GM18511 (cell line): ENCODE results near the gene THOP1.
"Not testable (repeated sequence)": the region's sequence is repeated elsewhere in the genome, so short reads cannot be mapped to it uniquely, and the experiment has no call there.

Source experiments
- ATAC-seq: cut with Tn5 transposase; IDR thresholded peaks from one replicate; pipeline ENCODE4 v1.9.1; 2021; ENCODE audit warnings: mild to moderate bottlenecking, moderate library complexity; ENCODE audit not compliant: unreplicated experiment

Gene THOP1

DNA sequence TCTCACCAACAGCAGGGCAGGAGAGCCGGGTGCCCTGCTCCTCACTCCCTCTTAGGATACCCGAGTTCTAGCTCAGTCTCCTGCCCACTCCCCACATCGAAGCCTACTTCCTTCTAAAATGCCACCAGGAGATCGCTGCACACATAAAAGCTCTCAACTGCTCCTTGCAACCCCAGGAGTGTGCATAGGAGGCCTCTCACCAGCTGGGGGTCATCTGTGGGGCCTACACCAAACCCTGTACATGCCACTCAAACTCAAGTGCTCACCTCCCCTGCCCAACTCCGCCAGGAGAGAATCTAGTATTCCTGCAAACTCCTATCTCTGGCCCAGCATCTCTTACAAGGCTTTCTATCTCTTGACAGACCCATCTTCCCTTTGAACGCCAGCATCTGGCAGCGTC, 5.0 kb upstream of the THOP1 start:
- no peak for ATAC-seq

DNA sequence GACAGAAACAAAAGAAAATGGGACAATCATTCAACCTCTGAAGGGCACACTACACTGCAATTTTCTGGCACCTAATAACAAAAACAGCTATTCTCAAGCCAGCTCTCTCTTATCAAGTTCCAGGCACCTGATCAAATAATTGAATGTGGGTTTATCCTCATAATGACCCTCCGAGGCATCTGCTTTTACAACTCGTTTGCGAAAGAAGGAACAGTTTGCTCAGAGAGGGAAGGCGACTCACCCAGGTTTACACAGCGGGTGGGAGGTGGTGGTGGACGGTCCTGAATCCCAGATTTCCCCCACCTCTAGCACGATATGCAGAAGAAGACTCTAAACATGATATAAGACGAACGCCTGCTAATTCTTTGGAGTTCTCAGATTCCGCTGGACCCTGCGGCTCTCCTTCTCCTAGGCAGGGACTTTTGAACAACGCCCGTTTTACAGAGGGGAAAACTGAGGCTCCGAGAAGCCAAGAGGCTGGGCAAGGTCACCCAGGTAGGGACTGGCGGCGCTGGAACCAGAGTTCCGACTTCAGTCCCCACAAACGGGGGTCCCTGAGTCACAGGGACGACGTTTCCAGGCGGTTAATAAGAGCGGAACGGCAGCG, 2.9 kb upstream of the THOP1 start:
- no peak for ATAC-seq

DNA sequence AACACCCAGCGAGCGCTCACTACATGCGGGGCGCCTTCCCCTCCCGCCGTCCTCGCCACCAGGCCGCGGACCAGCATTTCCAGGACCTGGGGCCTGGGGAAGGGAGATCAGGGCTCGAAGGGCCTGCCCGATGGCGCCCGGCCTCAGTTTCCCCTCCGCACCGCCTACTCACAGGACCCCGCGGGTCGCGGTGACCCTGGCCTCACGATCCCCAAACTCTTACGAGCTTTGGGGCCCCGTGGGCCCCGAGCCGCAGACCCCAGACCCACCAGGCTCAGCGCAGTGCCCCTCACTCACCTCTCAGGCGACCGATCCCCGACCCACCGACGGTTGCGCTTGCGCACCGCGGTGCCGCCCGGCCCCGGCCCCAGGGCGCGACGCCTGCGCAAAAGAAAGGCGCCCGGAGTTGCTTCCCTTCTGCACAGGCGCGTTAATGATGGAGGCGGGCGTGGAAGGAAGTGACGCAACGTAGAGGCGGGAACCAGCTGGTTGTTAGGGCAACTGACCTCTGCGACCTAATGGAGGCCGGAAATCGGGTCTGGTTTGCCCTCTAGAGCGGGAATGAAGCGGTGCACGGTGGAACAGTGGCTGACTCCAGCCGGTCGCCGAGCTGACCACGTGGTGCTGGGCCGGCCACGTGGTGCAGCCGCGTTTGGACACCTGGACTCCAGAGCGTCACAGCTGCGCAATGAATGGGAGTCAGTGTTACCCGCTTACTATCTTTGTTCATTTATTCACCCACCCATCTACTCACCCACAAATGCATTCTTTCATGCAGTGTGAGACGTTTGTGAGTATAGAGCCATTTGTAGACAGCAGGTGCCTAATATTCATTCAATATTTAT, 2.1 kb upstream of the THOP1 start, which contains the start of gene SGTA:
Gene SGTA (minus strand): TSS at position 338 of the 845 bp plus-strand sequence. CDS start 14,205 bp downstream, outside the sequence.
- peak; percentile 82 for ATAC-seq

DNA sequence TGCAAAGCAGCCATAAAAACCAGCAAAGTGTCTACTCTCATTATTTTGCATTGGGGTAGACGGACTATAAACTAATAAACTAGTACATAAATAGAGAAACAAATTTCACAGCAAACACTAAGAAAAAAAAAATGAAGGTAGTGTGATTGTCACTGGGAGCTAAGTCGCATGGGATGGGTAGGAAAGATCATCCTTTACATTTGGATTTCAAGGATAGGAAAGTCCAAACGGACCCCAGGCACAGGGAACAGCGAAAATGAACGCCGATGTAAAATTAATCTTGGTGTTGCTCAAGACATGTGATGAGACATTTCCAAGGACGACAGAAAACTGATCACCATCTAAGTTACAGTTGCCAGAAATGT, 1.5 kb upstream of the THOP1 start:
- ATAC-seq: no peak

DNA sequence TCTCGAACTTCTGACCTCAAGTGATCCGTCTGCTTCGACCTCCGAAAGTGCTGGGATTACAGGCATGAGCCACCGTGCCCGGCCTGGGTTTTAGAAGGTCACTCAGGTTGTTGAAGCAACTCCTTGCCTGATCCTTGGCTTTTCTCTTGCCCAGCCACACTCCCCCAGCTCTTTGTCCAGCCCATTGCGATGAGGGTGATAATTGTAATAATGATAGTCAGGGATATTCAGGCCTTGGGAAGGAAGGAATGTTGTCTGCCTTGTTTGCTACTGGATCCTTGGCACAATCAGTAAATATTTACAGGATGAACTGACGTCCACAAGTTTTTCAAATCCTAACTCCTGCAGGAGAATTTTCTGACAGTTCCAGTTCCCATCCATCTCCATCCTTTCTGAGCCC, 1.8 kb downstream of the THOP1 start:
- no peak for ATAC-seq

DNA sequence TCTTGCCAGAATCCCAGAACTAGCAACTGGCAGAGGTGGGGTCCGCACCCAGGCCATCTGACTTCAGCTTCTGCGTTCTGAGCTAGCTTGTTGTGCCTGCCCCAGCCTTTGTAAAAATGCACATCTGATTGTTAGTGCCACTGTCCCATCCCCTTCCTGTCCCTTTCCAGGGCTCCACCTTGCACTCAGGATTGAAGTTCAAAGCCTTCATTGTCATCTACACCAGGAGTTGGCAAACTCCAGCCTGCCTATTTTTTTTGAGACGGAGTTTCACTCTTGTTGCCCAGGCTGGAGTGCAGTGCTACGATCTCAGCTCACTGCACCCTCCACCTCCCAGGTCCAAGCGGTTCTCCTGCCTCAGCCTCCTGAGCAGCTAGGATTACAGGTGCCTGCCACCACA, 2.9 kb downstream of the THOP1 start:
- ATAC-seq: no peak

DNA sequence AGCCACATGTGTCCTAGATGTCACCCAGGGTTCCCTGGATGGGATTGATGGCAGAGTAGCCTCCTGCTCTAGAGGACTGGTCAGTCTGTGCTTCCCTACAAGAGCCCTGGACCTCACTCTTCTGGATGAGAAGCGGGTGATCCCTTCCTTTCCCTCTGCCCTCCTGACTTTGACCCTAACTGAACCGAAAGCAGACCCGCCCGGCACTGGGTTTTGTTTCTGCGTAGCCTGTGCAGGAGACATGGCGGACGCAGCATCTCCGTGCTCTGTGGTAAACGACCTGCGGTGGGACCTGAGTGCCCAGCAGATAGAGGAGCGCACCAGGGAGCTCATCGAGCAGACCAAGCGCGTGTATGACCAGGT, 4.9 kb downstream of the THOP1 start:
- no peak for ATAC-seq

DNA sequence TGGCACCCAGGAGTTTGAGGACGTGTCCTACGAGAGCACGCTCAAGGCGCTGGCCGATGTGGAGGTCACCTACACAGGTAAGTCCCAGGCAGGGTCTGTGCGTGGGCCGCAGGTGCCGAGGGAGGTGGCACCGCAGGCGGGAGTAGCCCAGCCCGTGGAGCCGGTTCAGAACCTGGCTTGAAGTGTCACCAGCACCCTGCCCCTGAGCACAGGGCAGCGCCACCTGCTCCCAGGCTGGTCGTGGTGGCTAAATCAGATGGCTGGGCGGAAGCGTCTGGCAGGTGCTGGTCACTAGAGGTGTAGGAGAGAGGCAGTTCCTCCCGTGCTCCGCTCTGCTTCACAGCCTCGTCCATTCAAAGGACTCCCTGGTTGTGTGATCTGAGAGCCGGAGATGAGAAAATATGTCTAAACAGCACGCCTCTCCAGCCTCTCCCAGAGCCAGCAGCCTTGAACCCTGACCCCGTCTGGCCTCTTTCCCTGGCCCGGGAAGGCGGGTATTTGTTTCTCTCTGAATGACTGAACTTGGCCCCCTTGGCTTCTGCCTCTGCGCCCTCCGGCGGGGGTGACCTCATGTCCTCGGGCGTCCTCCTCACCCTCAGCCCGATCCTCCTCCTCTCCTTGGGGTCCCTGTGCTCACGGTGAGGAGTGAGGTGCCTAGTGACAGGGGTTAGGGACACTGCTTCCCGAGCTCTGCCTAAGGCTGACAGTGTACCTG, 5.4 kb downstream of the THOP1 start:
- no peak for ATAC-seq

DNA sequence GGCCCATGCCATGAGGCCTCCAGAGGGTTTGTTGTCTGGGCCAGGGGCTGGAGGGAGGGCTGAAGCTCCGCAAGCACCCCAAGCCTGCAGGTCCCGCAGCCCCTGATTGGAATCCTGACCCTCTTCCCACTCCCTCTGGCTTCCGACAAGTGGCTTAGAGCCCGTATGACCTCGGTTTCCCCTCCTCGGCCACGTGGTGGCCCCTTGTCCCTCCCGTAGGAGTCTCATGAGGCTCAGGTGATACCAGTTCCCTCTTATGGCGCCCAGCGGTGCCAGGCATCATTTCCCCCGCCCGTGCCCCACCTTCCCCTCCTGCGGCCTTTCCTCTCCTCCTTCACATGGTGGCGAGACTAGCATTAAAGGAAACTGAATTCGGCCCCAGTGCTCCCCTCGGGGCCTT, 6.1 kb downstream of the THOP1 start:
- ATAC-seq: no peak

DNA sequence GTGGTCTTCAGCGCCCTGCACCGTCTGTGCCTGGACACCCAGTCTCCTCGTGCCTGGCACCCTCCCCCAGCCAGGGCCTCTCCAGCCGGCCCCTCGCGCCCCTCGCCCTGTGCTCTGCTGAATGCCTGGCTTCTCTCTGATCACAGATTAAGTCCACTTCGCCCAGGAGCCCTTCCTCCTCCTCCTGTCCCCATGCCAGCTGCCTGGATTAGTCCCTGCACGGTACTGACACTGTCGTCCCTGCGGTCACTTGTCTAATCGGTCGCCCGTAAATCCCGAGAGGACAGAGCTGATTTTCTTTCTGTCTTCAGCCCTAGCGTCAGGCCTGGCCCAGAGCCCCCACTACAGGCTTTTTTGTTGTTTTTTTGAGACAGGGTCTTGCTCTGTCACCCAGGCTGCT, 6.6 kb downstream of the THOP1 start:
- ATAC-seq: no peak

DNA sequence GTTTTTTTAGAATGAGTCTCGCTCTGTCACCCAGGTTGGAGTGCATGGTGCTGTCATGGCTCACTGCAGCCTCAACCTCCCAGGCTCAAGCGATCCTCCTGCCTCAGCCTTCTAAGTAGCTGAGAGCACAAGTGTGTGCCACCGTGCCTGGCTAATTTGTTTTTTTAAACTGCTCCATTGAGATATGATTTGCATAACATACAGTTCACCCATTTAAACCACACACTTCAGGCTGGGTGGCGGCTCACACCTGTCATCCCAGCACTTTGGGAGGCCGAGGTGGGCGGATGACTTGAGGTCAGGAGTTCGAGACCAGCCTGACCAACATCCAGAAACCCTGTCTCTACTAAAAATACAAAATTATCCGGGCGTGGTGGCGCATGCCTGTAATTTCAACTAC, 7.4 kb downstream of the THOP1 start:
- ATAC-seq: not testable (repeated sequence)

DNA sequence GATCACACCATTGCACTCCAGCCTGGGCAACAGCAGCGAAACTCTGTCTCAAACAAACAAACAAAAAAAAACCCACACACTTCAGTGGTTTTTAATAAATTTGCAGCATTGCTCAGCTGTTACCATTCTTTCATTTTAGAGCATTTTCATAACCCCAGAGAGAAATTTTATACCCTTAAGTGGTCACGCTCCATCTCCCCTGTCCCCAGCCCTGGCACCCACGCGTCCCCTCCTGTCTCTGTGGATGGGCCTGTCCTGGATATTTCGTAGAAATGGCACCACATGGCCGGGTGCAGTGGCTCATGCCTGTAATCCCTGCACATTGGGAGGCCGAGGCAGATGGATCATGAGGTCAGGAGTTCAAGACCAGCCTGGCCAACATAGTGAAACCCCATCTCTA, 7.8 kb downstream of the THOP1 start:
- ATAC-seq: no peak

DNA sequence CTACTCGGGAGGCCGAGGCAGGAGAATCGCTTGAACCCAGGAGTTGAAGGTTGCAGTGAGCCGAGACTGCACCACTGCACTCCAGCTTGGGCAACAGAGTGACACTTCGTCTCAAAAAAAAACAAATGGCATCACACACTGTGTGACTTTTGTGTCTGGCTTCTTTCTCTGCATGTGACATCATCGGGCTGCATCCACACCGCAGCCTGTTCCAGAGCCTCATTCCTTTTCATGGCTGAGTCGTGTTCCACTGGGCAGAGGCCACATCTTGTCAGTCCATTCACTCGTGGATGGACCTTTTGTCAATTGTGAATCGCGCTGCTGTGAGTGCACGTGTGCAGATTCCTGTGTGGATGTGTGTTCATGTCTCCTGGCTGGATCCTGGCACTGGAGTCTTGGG, 8.3 kb downstream of the THOP1 start:
- no peak for ATAC-seq

DNA sequence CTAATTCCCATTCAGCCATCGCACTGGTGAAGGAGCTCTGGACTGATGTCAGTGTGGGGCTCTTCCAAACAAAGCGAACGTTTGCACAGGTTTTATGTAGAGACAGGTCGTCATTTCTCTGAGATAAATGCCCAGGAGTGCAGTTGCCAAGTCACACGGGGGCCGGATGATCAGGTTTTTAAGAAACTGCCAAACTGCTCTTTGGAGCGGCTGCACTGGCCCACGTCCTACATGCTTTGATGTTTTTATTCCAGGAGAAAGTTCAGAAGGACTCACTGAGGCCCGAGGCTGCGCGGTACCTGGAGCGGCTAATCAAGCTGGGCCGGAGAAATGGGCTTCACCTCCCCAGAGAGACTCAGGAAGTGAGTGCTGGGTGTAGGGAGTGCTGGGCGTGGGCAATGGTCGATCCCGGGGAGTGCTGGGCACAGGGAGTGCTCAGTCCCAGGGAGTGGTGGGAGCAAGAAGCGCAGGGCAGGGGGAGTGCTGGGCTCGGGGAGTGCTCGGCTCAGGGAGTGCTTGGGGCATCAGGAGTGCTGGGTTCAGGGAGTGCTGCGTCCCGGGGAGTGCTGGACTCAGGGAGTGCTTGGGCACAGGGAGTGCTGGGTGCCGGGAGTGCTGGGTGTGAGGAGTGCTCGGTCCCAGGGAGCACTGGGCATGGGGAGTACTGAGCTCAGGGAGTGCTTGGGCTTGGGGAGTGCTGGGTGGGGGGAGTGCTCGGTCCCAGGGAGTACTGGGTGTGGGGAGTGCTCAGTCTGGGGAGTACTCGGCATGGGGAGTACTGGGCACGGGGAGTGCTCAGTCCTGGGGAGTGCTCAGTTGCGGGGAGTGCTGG, 10.7 kb downstream of the THOP1 start:
- no peak for ATAC-seq

DNA sequence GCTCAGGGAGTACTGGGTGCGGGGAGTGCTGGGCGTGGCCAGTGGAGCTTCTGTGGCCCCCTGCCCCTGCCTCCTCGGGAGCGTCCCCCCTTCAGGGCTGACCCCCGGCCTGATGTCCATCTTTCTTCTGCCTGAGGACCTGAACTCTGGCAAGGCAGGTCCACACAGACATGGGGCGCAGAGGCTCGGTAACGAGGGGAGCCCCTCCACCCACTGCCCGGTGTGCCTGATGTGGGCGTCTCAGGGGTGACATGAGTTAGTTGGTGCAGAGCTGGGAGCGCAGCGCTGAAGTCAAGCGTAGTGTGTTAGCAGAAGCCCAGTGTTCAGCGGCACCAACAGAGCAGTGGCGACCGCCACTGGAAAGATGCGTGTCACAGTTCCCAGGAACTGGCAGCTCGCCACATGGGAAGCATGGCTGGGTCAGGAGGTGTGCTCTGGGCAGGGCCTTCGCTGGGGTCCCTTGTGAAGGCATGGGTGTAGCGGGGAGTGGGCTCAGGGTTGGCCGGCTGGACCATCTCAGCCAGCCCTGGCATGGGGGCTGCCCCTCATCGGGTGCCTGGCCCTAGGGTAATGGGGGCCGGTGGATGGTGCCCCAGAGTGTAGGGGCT, 11.5 kb downstream of the THOP1 start:
- no peak for ATAC-seq

DNA sequence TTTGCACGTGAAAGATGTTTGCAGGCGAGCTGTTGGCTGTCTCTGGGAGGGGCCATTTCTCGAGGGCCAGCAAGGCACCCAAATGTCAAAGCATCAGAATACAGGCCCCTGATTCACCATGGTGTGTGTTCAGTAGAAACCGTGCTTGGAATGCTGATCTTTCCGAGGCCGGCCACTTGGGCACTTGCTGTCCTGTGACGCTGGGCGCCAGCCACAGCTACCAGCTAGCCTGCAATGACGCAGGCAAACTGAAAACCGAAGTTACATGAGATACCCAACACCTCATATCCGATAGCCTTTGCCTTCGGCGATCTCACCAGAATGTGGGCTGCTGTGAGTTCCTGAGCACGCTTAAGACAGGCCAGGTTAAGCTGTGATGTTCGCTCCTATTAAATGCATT, 12.0 kb downstream of the THOP1 start:
- no peak for ATAC-seq

DNA sequence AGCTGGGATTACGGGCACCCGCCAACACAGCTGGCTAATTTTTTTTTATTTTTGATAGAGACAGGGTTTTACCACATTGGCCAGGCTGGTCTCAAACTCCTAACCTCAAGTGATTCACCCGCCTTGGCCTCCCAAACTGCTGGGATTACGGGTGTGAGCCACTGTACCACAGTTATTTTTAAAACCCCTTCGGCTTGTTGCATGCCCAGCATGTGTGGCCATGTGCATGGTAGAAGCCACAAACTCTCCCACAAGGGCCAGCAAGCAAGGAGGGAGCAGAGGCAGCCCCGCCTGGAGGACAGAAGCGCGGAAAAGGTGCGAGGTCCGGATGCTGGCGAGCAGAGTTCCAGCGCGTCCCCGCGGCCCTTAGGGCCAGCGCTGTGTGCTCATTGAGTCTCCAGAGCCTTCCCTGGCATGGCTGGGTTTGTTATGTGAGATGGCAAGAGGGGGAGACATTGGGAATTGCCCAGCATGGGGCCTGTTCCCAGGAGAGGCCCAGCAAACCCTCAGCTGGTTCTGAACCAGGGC, 12.9 kb downstream of the THOP1 start:
- no peak for ATAC-seq

DNA sequence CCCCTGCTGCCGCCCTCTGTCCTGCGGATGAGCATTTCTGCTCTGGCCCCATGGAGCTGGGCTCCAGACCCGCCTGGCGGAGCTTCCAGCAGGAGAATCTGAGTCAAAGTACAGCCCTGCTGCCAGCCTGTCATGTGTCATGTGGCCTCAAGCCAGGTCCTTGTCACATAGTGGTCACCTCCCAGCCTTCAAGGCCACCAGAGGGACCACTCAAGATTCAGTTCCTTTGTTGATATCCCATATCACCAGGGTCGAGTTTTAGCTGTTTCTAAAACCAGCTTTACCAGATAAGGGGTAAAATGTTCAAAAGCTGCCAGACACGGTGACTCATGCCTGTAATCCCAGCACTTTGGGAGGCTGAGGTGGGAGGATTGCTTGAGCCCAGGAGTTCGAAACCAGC, 13.4 kb downstream of the THOP1 start:
- no peak for ATAC-seq

DNA sequence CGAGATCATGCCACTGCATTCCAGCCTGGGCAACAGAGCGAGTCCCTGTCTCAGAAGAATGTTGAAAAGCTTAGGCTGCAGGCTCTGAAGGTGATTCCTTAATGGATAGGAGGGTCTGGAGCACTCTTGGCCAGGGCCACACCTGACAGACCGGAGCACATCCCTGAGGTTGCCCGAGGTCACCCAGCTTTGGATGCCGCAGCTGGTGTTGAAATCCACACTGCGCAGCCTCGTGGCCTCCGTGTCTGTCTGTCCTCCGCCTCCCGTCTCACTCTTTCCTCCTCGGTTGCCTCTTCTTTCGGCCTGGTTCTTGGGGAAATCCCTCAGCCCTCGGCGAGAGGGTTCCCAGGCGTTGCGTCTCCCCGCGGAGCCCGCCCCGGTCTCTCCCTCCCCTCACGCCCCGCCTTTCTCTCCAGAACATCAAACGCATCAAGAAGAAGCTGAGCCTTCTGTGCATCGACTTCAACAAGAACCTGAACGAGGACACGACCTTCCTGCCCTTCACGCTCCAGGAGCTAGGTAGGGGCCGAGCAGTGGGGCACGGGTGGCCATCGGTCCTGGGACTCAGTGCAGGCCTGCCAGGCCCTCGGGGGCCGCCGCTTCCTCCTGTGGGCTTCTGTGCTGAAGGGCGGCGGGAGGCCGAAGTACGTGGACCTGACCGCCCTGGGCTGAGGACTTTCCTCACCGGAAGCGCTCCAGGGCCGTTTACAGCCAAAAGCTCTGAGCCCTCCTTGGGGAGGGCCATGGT, 14.1 kb downstream of the THOP1 start:
- no peak for ATAC-seq

DNA sequence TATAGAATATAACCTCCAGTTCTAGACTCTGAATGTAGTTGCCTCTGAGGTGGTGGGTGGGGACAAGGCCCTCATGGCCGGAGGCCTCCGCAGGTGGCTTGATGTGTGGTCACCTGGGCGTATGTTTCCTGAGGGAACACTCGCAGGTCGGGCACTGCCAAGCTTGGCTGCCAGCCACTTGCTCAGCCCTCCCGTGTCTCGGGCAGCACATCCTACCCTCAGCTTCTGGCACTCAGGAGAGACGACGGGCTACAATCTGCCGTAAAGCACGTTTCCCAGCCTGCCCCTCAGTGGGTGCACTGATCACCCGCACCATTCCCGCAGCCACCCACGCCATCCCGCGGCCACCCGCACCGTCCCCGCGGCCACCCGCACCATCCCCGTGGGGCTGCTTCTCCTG, 15.2 kb downstream of the THOP1 start:
- no peak for ATAC-seq
